HG03097 (cell line): ENCODE results near the gene UBE2E1.
"Not testable (repeated sequence)": the region's sequence is repeated elsewhere in the genome, so short reads cannot be mapped to it uniquely, and the experiment has no call there.

Experiments
- ATAC-seq: cut with Tn5 transposase; IDR thresholded peaks from one replicate; pipeline ENCODE4 v1.9.1; 2021; ENCODE audit not compliant: unreplicated experiment, low FRiP score

The UBE2E1 gene

GRCh38 chr3:23837286-23837685 is 31.5 kb downstream of the UBE2E1 start:
- no peak for ATAC-seq

GRCh38 chr3:23837691-23838090 is 31.9 kb downstream of the UBE2E1 start:
- no peak for ATAC-seq

GRCh38 chr3:23840521-23840920 is 34.8 kb downstream of the UBE2E1 start:
- no peak for ATAC-seq

GRCh38 chr3:23843869-23844268 is 38.1 kb downstream of the UBE2E1 start:
- ATAC-seq: no peak

- ATAC-seq: no peak
These were observed 39.8 kb downstream of the UBE2E1 start for GRCh38 chr3:23845326-23846216.

- not testable (repeated sequence) for ATAC-seq
These were observed 43.7 kb downstream of the UBE2E1 start for GRCh38 chr3:23849462-23849861.

- ATAC-seq: no peak
These were observed 50.5 kb downstream of the UBE2E1 start for GRCh38 chr3:23856286-23856685.

GRCh38 chr3:23859012-23859743 is 53.4 kb downstream of the UBE2E1 start:
- no peak for ATAC-seq

GRCh38 chr3:23859839-23860382 is 54.2 kb downstream of the UBE2E1 start:
- no peak for ATAC-seq

- no peak for ATAC-seq
These were observed 55.9 kb downstream of the UBE2E1 start for GRCh38 chr3:23861689-23862088.

GRCh38 chr3:23863060-23863459 is 57.3 kb downstream of the UBE2E1 start:
- ATAC-seq: no peak

- ATAC-seq: no peak
These were observed 59.2 kb downstream of the UBE2E1 start for GRCh38 chr3:23864931-23865330.

GRCh38 chr3:23865595-23866396 is 60.0 kb downstream of the UBE2E1 start:
- ATAC-seq: peak; percentile 53

GRCh38 chr3:23867400-23867799 is 61.6 kb downstream of the UBE2E1 start:
- no peak for ATAC-seq

GRCh38 chr3:23867838-23868237 is 62.1 kb downstream of the UBE2E1 start:
- no peak for ATAC-seq

- no peak for ATAC-seq
These were observed 64.4 kb downstream of the UBE2E1 start for GRCh38 chr3:23869977-23870662.

GRCh38 chr3:23870663-23871043 is 64.9 kb downstream of the UBE2E1 start:
- not testable (repeated sequence) for ATAC-seq

- not testable (repeated sequence) for ATAC-seq
These were observed 65.6 kb downstream of the UBE2E1 start for GRCh38 chr3:23871361-23871760.

- ATAC-seq: no peak
These were observed 66.6 kb downstream of the UBE2E1 start for GRCh38 chr3:23872330-23872729.

- ATAC-seq: no peak
These were observed 68.2 kb downstream of the UBE2E1 start for GRCh38 chr3:23873941-23874340.
